PFSK-1 (cell line): ENCODE measurements around the gene COLEC11.

Experiments used
- FOXP2 ChIP-seq: optimal IDR thresholded peaks from 2 replicates; pipeline ENCODE3; 2011; ENCODE audit warnings: borderline replicate concordance, control low read depth, inconsistent platforms; ENCODE audit not compliant: insufficient read depth; ENCODE audit errors: extremely low read length, extremely low read depth
- POLR2AphosphoS5 ChIP-seq: IDR thresholded peaks from 2 replicates; pipeline ENCODE4 v1.6.1; 2012; ENCODE audit warnings: low read depth, mild to moderate bottlenecking, control low read depth, low read length, moderate library complexity
- REST ChIP-seq, 2 experiments: IDR thresholded peaks; 2 replicates each; pipeline versions ENCODE4 v1.6.1 to v1.8.0; 2011 to 2012; ENCODE audit warnings: low read depth in 2 of 2, low read length in 2 of 2, control low read depth in 1 of 2, inconsistent platforms in 1 of 2, mild to moderate bottlenecking in 1 of 2, moderate library complexity in 1 of 2; ENCODE audit not compliant: insufficient read depth in 1 of 2
- SIN3A ChIP-seq: IDR thresholded peaks from 2 replicates; pipeline ENCODE4 v1.6.1; 2012; ENCODE audit warnings: mild to moderate bottlenecking, low read length, moderate library complexity, borderline replicate concordance; ENCODE audit not compliant: insufficient read depth
- TAF1 ChIP-seq: IDR thresholded peaks from 2 replicates; pipeline ENCODE4 v1.6.1; 2012; ENCODE audit warnings: low read length, control low read depth, borderline replicate concordance; ENCODE audit not compliant: insufficient read depth

The COLEC11 gene

GRCh38 chr2:3610881-3611505 is 16.1 kb downstream of the COLEC11 start:
- TF ChIP-seq POLR2AphosphoS5 (no peak), SIN3A (no peak)

- no peak for TF ChIP-seq REST (IDR thresholded peaks at IDR 0.05; ENCODE audit: insufficient read depth in 1 of 2, low read depth in 2 of 2, low read length in 2 of 2)
- no peak for TF ChIP-seq TAF1
- no peak for TF ChIP-seq SIN3A
- TF ChIP-seq POLR2AphosphoS5, result no peak
- no peak for TF ChIP-seq FOXP2
Observed at GRCh38 chr2:3611589-3611988, 16.7 kb downstream of the COLEC11 start.

GRCh38 chr2:3612639-3613523 is 18.0 kb downstream of the COLEC11 start:
- no peak for TF ChIP-seq SIN3A

- TF ChIP-seq TAF1, result no peak
- no peak for TF ChIP-seq POLR2AphosphoS5
- TF ChIP-seq REST (IDR thresholded peaks at IDR 0.05; ENCODE audit: insufficient read depth in 1 of 2, low read depth in 2 of 2, low read length in 2 of 2), result no peak
- TF ChIP-seq FOXP2, result no peak
- TF ChIP-seq SIN3A, result no peak
Observed at GRCh38 chr2:3613524-3613905, 18.6 kb downstream of the COLEC11 start.

- TF ChIP-seq FOXP2 (no peak), TAF1 (no peak), POLR2AphosphoS5 (no peak), SIN3A (no peak), REST (IDR thresholded peaks at IDR 0.05; ENCODE audit: insufficient read depth in 1 of 2, low read depth in 2 of 2, low read length in 2 of 2) (no peak)
Observed at GRCh38 chr2:3617198-3617890, 22.4 kb downstream of the COLEC11 start.

GRCh38 chr2:3618367-3618766 is 23.5 kb downstream of the COLEC11 start:
- TF ChIP-seq TAF1, result no peak
- no peak for TF ChIP-seq SIN3A
- no peak for TF ChIP-seq FOXP2
- no peak for TF ChIP-seq REST (IDR thresholded peaks at IDR 0.05; ENCODE audit: insufficient read depth in 1 of 2, low read depth in 2 of 2, low read length in 2 of 2)
- TF ChIP-seq POLR2AphosphoS5, result no peak
